ENCODE measurements around the gene ZBTB7C. TPM values are rescaled to one million over a fixed set of nuclear protein-coding genes. Genes with fewer than 3 reads are reported as not detected.
A peak's percentile ranks its signal among the peaks of the same experiment; 100 is the strongest.

The ZBTB7C gene
- total RNA-seq, 1 experiment from 2014 or later = 0.33 TPM

DNA sequence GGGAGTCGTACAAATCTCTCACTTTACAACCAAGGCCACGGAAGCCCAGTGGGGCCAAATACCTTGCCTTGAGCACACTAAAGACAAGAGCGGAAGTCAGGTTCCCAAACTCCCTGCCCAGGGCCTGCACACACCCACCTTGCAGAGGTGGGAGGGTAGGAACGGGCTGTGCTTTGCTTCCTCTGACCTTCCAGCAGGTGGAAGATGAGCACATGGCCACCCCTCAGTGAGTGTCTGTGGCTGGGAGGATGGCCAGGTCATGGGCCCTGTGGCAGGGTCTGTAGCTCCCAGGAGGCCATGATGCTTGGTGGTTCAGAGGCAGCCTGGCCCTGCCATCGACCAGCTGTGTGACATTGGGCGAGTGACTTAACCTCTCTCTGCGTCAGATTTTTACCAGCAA lies 218.2 kb downstream of the ZBTB7C start:
- Histone ChIP-seq H3K79me1 (ENCODE audit: insufficient read depth, low read depth, low read length, poor library complexity, severe bottlenecking) (no peaks in the 10 kb centered on the region), H4K91ac (ENCODE audit: insufficient read length, low read depth, low read length) (no peak overlapping the region), H2BK5ac (ENCODE audit: insufficient read length, low read length) (no peak overlapping the region), H3K56ac (ENCODE audit: insufficient read length, low read depth, low read length) (no peak overlapping the region), H2BK12ac (ENCODE audit: insufficient read length, low read depth, low read length) (no peak overlapping the region), H3K18ac (ENCODE audit: insufficient read length, low read depth, low read length) (no peak overlapping the region), H4K5ac (ENCODE audit: insufficient read length, low read depth, low read length) (no peak overlapping the region), H3K79me2 (ENCODE audit: insufficient read depth, low read length) (no peaks in the 10 kb centered on the region), H3K14ac (ENCODE audit: insufficient read depth, low read length) (no peak overlapping the region; the same call in 1 of the 2 replicates), H3K23ac (ENCODE audit: insufficient read length, low read depth, low read length) (no peak overlapping the region), H3K23me2 (ENCODE audit: insufficient read length, low read depth, low read length, poor library complexity, severe bottlenecking) (no peaks in the 10 kb centered on the region), H3K4ac (ENCODE audit: low read depth, low read length) (no peak overlapping the region), H4K20me1 (ENCODE audit: control insufficient read depth, insufficient read depth, insufficient read length) (no peaks in the 10 kb centered on the region), H3K9me3 (ENCODE audit: control insufficient read depth, low read depth, low read length) (no peaks in the 10 kb centered on the region), H3K27me3 (ENCODE audit: insufficient read depth, low read length) (no peaks in the 10 kb centered on the region; the same call in 1 of the 2 replicates), H3K4me1 (ENCODE audit: insufficient read depth, low read length) (no peaks in the 10 kb centered on the region), H2AFZ (ENCODE audit: low read length) (no peak overlapping the region), H2AK5ac (ENCODE audit: insufficient read length, low read length) (no peak overlapping the region), H2BK20ac (ENCODE audit: low read depth, low read length, poor library complexity, severe bottlenecking) (no peak overlapping the region), H3K27ac (ENCODE audit: insufficient read length, low read depth, low read length) (no peak overlapping the region), H2BK120ac (ENCODE audit: low read depth, low read length, poor library complexity, severe bottlenecking) (no peak overlapping the region), H3K9ac (ENCODE audit: extremely low read depth, insufficient read length, low read length) (no peak overlapping the region), H3K4me2 (ENCODE audit: insufficient read depth, insufficient read length, low read length) (no peak overlapping the region), H3T11ph (ENCODE audit: low read length) (no peak overlapping the region), H4K8ac (replicated peaks; ENCODE audit: insufficient read length, low read depth, low read length) (no peak overlapping the region), H2BK15ac (ENCODE audit: low read depth, low read length) (no peak overlapping the region)
- no CpG with 5 or more reads among the region's 7 CpGs for WGBS (ENCODE audit: extremely low coverage, insufficient read length, low lambda C conversion rate)
- H3K27me3 Mint-ChIP-seq (ENCODE audit: low read depth) = peaks cover 5% of the 10 kb centered on the region
- TF ChIP-seq, protein P1, sequence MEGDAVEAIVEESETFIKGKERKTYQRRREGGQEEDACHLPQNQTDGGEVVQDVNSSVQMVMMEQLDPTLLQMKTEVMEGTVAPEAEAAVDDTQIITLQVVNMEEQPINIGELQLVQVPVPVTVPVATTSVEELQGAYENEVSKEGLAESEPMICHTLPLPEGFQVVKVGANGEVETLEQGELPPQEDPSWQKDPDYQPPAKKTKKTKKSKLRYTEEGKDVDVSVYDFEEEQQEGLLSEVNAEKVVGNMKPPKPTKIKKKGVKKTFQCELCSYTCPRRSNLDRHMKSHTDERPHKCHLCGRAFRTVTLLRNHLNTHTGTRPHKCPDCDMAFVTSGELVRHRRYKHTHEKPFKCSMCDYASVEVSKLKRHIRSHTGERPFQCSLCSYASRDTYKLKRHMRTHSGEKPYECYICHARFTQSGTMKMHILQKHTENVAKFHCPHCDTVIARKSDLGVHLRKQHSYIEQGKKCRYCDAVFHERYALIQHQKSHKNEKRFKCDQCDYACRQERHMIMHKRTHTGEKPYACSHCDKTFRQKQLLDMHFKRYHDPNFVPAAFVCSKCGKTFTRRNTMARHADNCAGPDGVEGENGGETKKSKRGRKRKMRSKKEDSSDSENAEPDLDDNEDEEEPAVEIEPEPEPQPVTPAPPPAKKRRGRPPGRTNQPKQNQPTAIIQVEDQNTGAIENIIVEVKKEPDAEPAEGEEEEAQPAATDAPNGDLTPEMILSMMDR (conservative IDR thresholded peaks at IDR 0.05) = no peak
- peaks cover 0 to 1% of the 10 kb centered on the region in 2 experiments; a peak in 2 of 5 replicates for H3K9me3 Mint-ChIP-seq
- DNase-seq = no peak
- H3K36me3 Mint-ChIP-seq (ENCODE audit: insufficient read depth in 1 of 3, low read depth in 3 of 3) = no peaks in the 10 kb centered on the region
- H3K4me1 Mint-ChIP-seq = peaks cover 9 to 13% of the 10 kb centered on the region in 2 experiments
- peak overlapping the region in 1 of 3 experiments; percentile 4; a peak in 2 of 7 replicates for H3K27ac Mint-ChIP-seq
- H3K4me3 Mint-ChIP-seq = no peak overlapping the region

Data from H9 (cell line).